ENCODE measurements around the gene PLXNA4.

DNA sequence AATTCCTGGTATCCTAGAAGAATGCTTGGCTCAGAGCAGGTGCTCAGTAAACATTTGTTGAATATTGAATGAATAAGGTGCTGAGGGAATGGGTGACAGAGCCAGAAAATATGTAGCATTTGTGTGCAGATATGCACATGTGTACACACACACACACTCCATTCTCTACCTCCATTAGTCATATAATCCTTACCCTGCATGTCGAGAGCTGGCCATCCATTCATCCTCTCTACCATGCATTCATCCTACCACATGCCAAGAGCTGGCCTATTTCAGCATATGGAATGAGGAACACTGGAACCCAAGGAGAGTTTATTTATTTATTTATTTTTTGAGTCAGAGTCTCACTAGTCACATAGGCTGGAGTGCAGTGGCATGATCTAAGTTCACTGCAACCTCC, 284.8 kb downstream of the PLXNA4 start:
- no peak for TF ChIP-seq CTCF (IDR thresholded peaks at IDR 0.05; ENCODE audit: low read depth, low read length)
- no peak for TF ChIP-seq EZH2phosphoT487 (IDR thresholded peaks at IDR 0.05; ENCODE audit: low read depth)
